Naive thymus-derived CD4-positive, alpha-beta T cell (primary cell): Measurements from ENCODE around the gene MYOM3. TPM values are rescaled to one million over a fixed set of nuclear protein-coding genes. Genes with fewer than 3 reads are reported as not detected.

Source experiments
- ATAC-seq: fragments of 150-1000 bp; cut with Tn5 transposase; 2 replicates; pipeline ENCODE4 v1.10.0; 2021; ENCODE audit warnings: mild to moderate bottlenecking, moderate library complexity
- CTCF ChIA-PET: fragments of 350-600 bp; sonication (Branson Sonifier 250); formaldehyde crosslinking; loops from one replicate; lab custom pipeline; 2021; ENCODE audit warnings: antibody characterized with exemption; lab: Charles Lee
- POLR2A ChIA-PET: fragments of 350-600 bp; sonication (Branson Sonifier 250); formaldehyde crosslinking; loops from one replicate; lab custom pipeline; 2021; ENCODE audit warnings: antibody characterized with exemption, inconsistent platforms; lab: Charles Lee
- DNase-seq, 9 donors: peaks; one replicate each; pipeline versions ENCODE4 v3.0.0 to v3.0.0-alpha.2; 2020 to 2022; ENCODE audit warnings: mixed read lengths in 1 of 9
- H3K27ac ChIP-seq: one replicate; pipeline ENCODE4 v1.7.0; 2013; ENCODE audit warnings: mild to moderate bottlenecking, low read depth, low read length, moderate library complexity
- H3K27me3 ChIP-seq, 2 donors: one replicate each; pipeline ENCODE4 v1.7.0; 2013; ENCODE audit warnings: low read length in 2 of 2, mild to moderate bottlenecking in 2 of 2, moderate library complexity in 2 of 2; ENCODE audit not compliant: control insufficient read depth in 2 of 2, insufficient read depth in 2 of 2
- H3K36me3 ChIP-seq, 3 experiments: 1 replicate in 2 of 3; 2 replicates in 1 of 3; pipeline ENCODE4 v1.7.0; 2013; ENCODE audit warnings: low read length in 3 of 3, mild to moderate bottlenecking in 3 of 3, moderate library complexity in 1 of 3; ENCODE audit not compliant: insufficient read depth in 3 of 3, control insufficient read depth in 2 of 3
- H3K4me1 ChIP-seq, 2 donors: one replicate each; pipeline ENCODE4 v1.7.0; 2013; ENCODE audit warnings: low read length in 2 of 2, mild to moderate bottlenecking in 2 of 2, moderate library complexity in 1 of 2; ENCODE audit not compliant: control insufficient read depth in 2 of 2, insufficient read depth in 2 of 2
- H3K4me3 ChIP-seq: 2 replicates; pipeline ENCODE4 v1.7.0; 2013; ENCODE audit warnings: mild to moderate bottlenecking, low read length
- H3K9me3 ChIP-seq, 3 experiments: 1 replicate in 2 of 3; 2 replicates in 1 of 3; pipeline ENCODE4 v1.7.0; 2013; ENCODE audit warnings: low read length in 3 of 3; ENCODE audit not compliant: control insufficient read depth in 2 of 3
- H3K27ac Mint-ChIP-seq, 9 donors: one replicate each; pipeline ENCODE4 v1.8.0; 2020 to 2022; ENCODE audit warnings: mixed read lengths in 9 of 9, mild to moderate bottlenecking in 8 of 9, moderate library complexity in 5 of 9, inconsistent platforms in 2 of 9
- H3K27me3 Mint-ChIP-seq, 5 donors: one replicate each; pipeline ENCODE4 v1.8.0; 2021 to 2022; ENCODE audit warnings: mixed read lengths in 5 of 5, mild to moderate bottlenecking in 1 of 5
- H3K36me3 Mint-ChIP-seq, 5 donors: one replicate each; pipeline ENCODE4 v1.8.0; 2020 to 2022; ENCODE audit warnings: mixed read lengths in 5 of 5, mild to moderate bottlenecking in 3 of 5, inconsistent platforms in 1 of 5
- H3K4me1 Mint-ChIP-seq, 7 donors: one replicate each; pipeline ENCODE4 v1.8.0; 2020 to 2022; ENCODE audit warnings: mixed read lengths in 7 of 7, mild to moderate bottlenecking in 3 of 7, inconsistent platforms in 1 of 7
- H3K4me3 Mint-ChIP-seq, 10 donors: one replicate each; pipeline ENCODE4 v1.8.0; 2020 to 2022; ENCODE audit warnings: mild to moderate bottlenecking in 10 of 10, mixed read lengths in 10 of 10, moderate library complexity in 6 of 10, inconsistent platforms in 2 of 10
- H3K9me3 Mint-ChIP-seq, 11 donors: one replicate each; pipeline ENCODE4 v1.8.0; 2020 to 2022; ENCODE audit warnings: mixed read lengths in 11 of 11, mild to moderate bottlenecking in 4 of 11, inconsistent platforms in 1 of 11, moderate library complexity in 1 of 11
- intact Hi-C, 2 donors: fragments of 100-400 bp; cut with micrococcal nuclease; formaldehyde crosslinking; loops; one replicate each; pipeline ENCODE4 v1.15.1; 2023
- polyA plus RNA-seq, 2 donors: library from polyadenylated mRNA; unstranded; fragments of 300-500 nt; fragmentation: Illumina TruSeq; gene quantifications; one replicate each; pipeline ENCODE4 v1.2.3, GENCODE V29; 2021
- total RNA-seq, 6 experiments: library from RNA in 5 of 6; stranded (reverse) in 5 of 6; gene quantifications; 1 replicate in 5 of 6; 2 replicates in 1 of 6; pipeline ENCODE4 v1.2.3 and lab custom pipeline; 2021 to 2026

The MYOM3 gene
- total and polyA plus RNA-seq, 7 experiments from 2014 or later = not detected

GRCh38 chr1:24118410-24119242 lies 6.7 kb upstream of the MYOM3 start:
- no peaks in the 10 kb centered on the region for H3K4me1 ChIP-seq
- Mint-ChIP-seq H3K4me3 (no peak overlapping the region), H3K4me1 (peaks cover 0 to 2% (median 0%) of the 10 kb centered on the region in 7 donors), H3K27ac (no peak overlapping the region), H3K27me3 (peaks cover 4 to 23% (median 12%) of the 10 kb centered on the region in 5 donors), H3K36me3 (no peaks in the 10 kb centered on the region), H3K9me3 (no peaks in the 10 kb centered on the region)
- H3K9me3 ChIP-seq = no peaks in the 10 kb centered on the region
- no peak overlapping the region for H3K4me3 ChIP-seq
- intact Hi-C loops = no loop called here
- no peak overlapping the region for H3K27ac ChIP-seq
- no peaks in the 10 kb centered on the region for H3K27me3 ChIP-seq
- no peak for DNase-seq
- ChIA-PET CTCF (no interaction called here), POLR2A (no interaction called here)
- no peak for ATAC-seq
- H3K36me3 ChIP-seq = no peaks in the 10 kb centered on the region

DNA sequence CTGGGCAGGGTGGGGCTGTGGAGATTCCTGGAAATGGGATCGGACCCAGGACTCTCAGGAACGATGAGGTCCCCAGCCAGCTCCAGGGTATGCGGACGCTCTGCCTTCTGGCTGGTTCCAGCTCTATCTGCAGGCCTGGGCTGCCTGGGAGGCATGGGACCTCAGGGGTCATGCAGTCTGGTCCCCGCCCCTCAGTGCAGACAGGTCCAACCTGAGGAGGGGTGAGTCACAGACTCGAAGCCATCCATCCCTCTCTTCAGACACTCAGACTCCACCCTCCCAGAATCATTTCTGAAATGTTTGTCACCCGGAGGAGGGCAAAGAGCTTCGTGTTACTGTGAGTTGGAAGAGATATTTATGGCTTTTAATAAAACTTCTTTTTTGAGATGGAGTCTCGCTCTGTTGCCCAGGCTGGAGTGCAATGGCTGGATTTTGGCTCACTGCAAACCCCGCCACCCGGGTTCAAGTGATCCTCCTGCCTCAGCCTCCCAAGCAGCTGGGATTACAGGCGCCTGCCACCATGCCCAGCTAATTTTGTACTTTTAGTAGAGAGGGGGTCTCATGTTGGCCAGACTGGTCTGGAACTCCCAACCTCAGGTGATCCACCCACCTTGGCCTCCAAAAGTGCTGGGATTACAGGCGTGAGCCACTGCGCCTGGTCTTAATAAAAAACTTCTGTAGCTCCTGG lies 5.9 kb upstream of the MYOM3 start:
- POLR2A ChIA-PET = no interaction called here
- no peaks in the 10 kb centered on the region for H3K27me3 ChIP-seq

DNA sequence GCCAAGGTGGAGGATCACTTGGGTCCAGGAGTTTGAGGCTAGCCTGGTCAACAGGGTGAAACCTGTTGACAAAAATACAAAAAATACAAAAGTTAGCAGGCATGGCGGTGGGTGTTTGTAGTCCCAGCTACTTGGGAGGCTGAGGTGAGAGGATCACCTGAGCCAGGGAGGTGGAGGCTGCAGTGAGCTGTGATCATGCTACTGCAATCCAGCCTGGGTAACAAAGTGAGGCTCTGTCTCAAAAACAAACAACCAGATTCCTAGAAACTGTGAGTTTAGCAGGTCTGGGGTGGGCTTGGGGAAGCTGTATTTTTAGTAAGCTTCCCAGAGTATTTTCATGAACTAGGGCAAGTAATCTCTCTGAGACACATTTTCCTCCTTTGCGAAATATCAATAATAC lies 5.2 kb upstream of the MYOM3 start:
- DNase-seq = no peak
- Mint-ChIP-seq H3K4me3 (no peak overlapping the region), H3K4me1 (peaks cover 0 to 11% (median 5%) of the 10 kb centered on the region in 7 donors), H3K27ac (no peak overlapping the region), H3K9me3 (no peaks in the 10 kb centered on the region), H3K27me3 (peaks cover 4 to 30% (median 18%) of the 10 kb centered on the region in 5 donors), H3K36me3 (no peaks in the 10 kb centered on the region)
- POLR2A ChIA-PET = no interaction called here
- intact Hi-C loops = no loop called here
- H3K9me3 ChIP-seq = no peaks in the 10 kb centered on the region
- H3K4me1 ChIP-seq = no peaks in the 10 kb centered on the region
- no peaks in the 10 kb centered on the region for H3K27me3 ChIP-seq
- H3K27ac ChIP-seq = no peak overlapping the region
- no peak for ATAC-seq
- no peaks in the 10 kb centered on the region for H3K36me3 ChIP-seq
- CTCF ChIA-PET = no interaction called here
- no peak overlapping the region for H3K4me3 ChIP-seq

More for the DNA sequence above, 5.9 kb upstream of the MYOM3 start:
- Histone ChIP-seq H3K4me3 (no peak overlapping the region), H3K27ac (no peak overlapping the region), H3K9me3 (no peaks in the 10 kb centered on the region), H3K36me3 (no peaks in the 10 kb centered on the region), H3K4me1 (no peaks in the 10 kb centered on the region)
- H3K27ac Mint-ChIP-seq = no peak overlapping the region
- ATAC-seq (no peak), DNase-seq (no peak)
- H3K4me1 Mint-ChIP-seq = peaks cover 0 to 4% (median 0%) of the 10 kb centered on the region in 7 donors
- intact Hi-C loops = no loop called here
- H3K4me3 Mint-ChIP-seq = no peak overlapping the region
- CTCF ChIA-PET = no interaction called here
- peaks cover 4 to 30% (median 12%) of the 10 kb centered on the region in 5 donors for H3K27me3 Mint-ChIP-seq
- H3K36me3 Mint-ChIP-seq = no peaks in the 10 kb centered on the region
- no peaks in the 10 kb centered on the region for H3K9me3 Mint-ChIP-seq

DNA sequence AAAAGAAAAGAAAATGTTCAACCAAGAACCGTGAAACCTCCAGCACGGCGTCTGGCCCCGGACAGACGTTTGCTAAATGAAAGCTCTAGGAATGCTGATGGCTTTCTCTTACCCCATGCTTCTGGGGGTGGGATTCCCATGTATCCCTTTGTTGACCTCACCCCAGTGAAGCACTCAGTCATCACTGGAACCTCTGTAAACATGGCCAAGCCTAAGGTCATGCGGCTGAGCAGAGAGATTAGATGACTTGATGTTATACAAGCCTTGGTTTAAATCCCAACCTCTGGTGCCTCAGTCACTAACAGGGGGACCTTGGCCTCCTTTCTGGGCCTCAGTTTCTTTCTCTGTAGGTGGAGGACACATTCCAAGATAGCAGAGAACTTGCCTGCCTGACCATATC lies 2.8 kb upstream of the MYOM3 start:
- Histone ChIP-seq H3K4me3 (no peak overlapping the region), H3K4me1 (no peaks in the 10 kb centered on the region), H3K27me3 (no peaks in the 10 kb centered on the region), H3K9me3 (no peaks in the 10 kb centered on the region), H3K36me3 (no peaks in the 10 kb centered on the region), H3K27ac (no peak overlapping the region)
- ChIA-PET POLR2A (no interaction called here), CTCF (interaction anchor here (0.7 kb wide), 1 partner anchor 14 kb away, joined by 3 read pairs; no protein-coding TSS in a partner anchor)
- Mint-ChIP-seq H3K9me3 (no peaks in the 10 kb centered on the region), H3K27me3 (peaks cover 4 to 35% (median 17%) of the 10 kb centered on the region in 5 donors), H3K27ac (no peak overlapping the region), H3K4me1 (peaks cover 0 to 11% (median 5%) of the 10 kb centered on the region in 7 donors), H3K4me3 (no peak overlapping the region), H3K36me3 (no peaks in the 10 kb centered on the region)
- no peak for ATAC-seq
- intact Hi-C loops = no loop called here
- no peak for DNase-seq

- ChIA-PET CTCF (interaction anchor here (0.7 kb wide), 1 partner anchor 65 kb away, joined by 3 read pairs; no protein-coding TSS in a partner anchor), POLR2A (no interaction called here)
- peaks cover 4 to 33% (median 17%) of the 10 kb centered on the region in 5 donors for H3K27me3 Mint-ChIP-seq
- H3K9me3 Mint-ChIP-seq = no peaks in the 10 kb centered on the region
- no peaks in the 10 kb centered on the region for H3K27me3 ChIP-seq
- no peak overlapping the region for H3K4me3 ChIP-seq
- ATAC-seq (no peak), DNase-seq (no peak)
- H3K4me1 Mint-ChIP-seq = peaks cover 0 to 11% (median 5%) of the 10 kb centered on the region in 7 donors
- intact Hi-C loops = no loop called here
- no peaks in the 10 kb centered on the region for H3K4me1 ChIP-seq
- H3K9me3 ChIP-seq = no peaks in the 10 kb centered on the region
- no peak overlapping the region for H3K27ac Mint-ChIP-seq
- H3K27ac ChIP-seq = no peak overlapping the region
- H3K36me3 ChIP-seq = no peaks in the 10 kb centered on the region
- no peaks in the 10 kb centered on the region for H3K36me3 Mint-ChIP-seq
- H3K4me3 Mint-ChIP-seq = no peak overlapping the region
Measured at GRCh38 chr1:24113641-24114033, 1.7 kb upstream of the MYOM3 start.

DNA sequence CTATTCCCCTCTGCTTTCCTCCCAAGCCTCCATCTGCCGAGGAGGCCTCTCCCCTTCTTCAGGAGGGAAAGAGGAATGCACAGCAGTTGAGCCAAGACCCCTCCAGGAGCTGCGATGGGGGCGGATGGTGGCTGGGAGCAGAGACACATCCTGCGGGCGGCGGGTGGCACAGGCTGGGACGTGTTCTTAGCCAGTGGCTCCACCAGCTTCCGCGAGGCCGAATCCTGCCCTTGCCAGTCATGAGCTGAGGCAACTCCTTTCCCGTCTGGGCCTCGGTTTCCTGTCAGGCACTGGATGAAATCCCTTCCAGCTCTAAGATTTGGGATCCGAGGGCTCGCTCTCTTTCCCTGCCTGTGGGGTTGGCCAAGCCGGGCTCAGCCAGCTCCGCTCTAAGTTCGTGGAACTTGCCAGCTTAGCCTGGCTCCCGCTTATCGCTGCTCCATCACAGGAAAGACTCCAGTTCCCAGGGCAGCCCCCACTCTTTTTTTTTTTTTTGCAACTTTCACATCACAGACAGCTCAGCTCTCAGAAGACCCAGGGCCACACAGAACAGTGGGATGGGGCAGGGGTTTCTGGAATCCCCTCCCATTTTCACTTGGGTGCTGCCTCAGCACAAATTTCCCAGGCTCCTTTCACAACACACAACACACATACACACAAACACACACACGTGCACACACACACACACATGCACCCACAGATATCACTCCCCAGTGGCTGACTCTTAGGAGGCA lies 506 bp downstream of the MYOM3 start:
- ChIA-PET POLR2A (no interaction called here), CTCF (interaction anchor here (0.7 kb wide), 1 partner anchor 45 kb away, joined by 3 read pairs; no protein-coding TSS in a partner anchor)
- no peaks in the 10 kb centered on the region for H3K4me1 ChIP-seq
- no peaks in the 10 kb centered on the region for H3K36me3 ChIP-seq
- H3K4me3 ChIP-seq = no peak overlapping the region
- no peaks in the 10 kb centered on the region for H3K9me3 Mint-ChIP-seq
- DNase-seq (no peak), ATAC-seq (no peak)
- H3K27me3 ChIP-seq = no peaks in the 10 kb centered on the region
- no peak overlapping the region for H3K27ac ChIP-seq
- H3K27ac Mint-ChIP-seq = no peak overlapping the region
- H3K4me1 Mint-ChIP-seq = peaks cover 0 to 11% (median 5%) of the 10 kb centered on the region in 7 donors
- H3K36me3 Mint-ChIP-seq = no peaks in the 10 kb centered on the region
- H3K27me3 Mint-ChIP-seq = peaks cover 4 to 22% (median 10%) of the 10 kb centered on the region in 5 donors
- no peaks in the 10 kb centered on the region for H3K9me3 ChIP-seq
- intact Hi-C loops = no loop called here
- H3K4me3 Mint-ChIP-seq = peak overlapping the region in 1 of 10 donors; percentile 42
